CD4-positive, alpha-beta T cell (primary cell): Measurements from ENCODE around the gene CLPTM1. TPM values are rescaled to one million over a fixed set of nuclear protein-coding genes. Genes with fewer than 3 reads are reported as not detected.

Experiments
- ATAC-seq: fragments of 200-7000 bp; cut with Tn5 transposase; one replicate; pipeline ENCODE4 v1.10.0; 2022; ENCODE audit warnings: mild to moderate bottlenecking; ENCODE audit not compliant: poor library complexity
- CTCF ChIA-PET: fragments of 350-600 bp; sonication (Branson Sonifier 250); formaldehyde crosslinking; loops from one replicate; lab custom pipeline; 2021; ENCODE audit warnings: antibody characterized with exemption, inconsistent platforms; lab: Charles Lee
- POLR2A ChIA-PET: fragments of 350-600 bp; sonication (Branson Sonifier 250); formaldehyde crosslinking; loops from one replicate; lab custom pipeline; 2021; ENCODE audit warnings: antibody characterized with exemption, inconsistent platforms; lab: Charles Lee
- DNase-seq, 14 experiments: peaks; one replicate each; pipeline ENCODE4 v3.0.0-alpha.2; 2013 to 2020; ENCODE audit warnings: mixed read lengths in 2 of 14
- H3K27ac ChIP-seq, 2 donors: one replicate each; pipeline versions ENCODE4 v1.5.1 to v1.7.0; 2013; ENCODE audit warnings: low read length in 2 of 2, low read depth in 1 of 2, mild to moderate bottlenecking in 1 of 2
- H3K27me3 ChIP-seq, 2 experiments: 1 replicate in 1 of 2; 2 replicates in 1 of 2; pipeline versions ENCODE4 v1.6.1 to v1.7.0; 2013; ENCODE audit warnings: low read length in 2 of 2, control low read depth in 1 of 2, mild to moderate bottlenecking in 1 of 2, moderate library complexity in 1 of 2; ENCODE audit not compliant: insufficient read depth in 2 of 2, control insufficient read depth in 1 of 2
- H3K36me3 ChIP-seq: one replicate; pipeline ENCODE4 v1.6.1; 2013; ENCODE audit warnings: low read length, control low read depth; ENCODE audit not compliant: insufficient read depth
- H3K4me1 ChIP-seq: one replicate; pipeline ENCODE4 v1.6.1; 2013; ENCODE audit warnings: low read length, control low read depth; ENCODE audit not compliant: insufficient read depth
- H3K4me3 ChIP-seq: one replicate; pipeline ENCODE4 v1.5.1; 2013; ENCODE audit warnings: mild to moderate bottlenecking, low read length, moderate library complexity
- H3K9me3 ChIP-seq, 2 experiments: 1 replicate in 1 of 2; 2 replicates in 1 of 2; pipeline versions ENCODE4 v1.6.1 to v1.7.0; 2013; ENCODE audit warnings: low read length in 2 of 2, mild to moderate bottlenecking in 2 of 2, control low read depth in 1 of 2, moderate library complexity in 1 of 2; ENCODE audit not compliant: control insufficient read depth in 1 of 2, insufficient read depth in 1 of 2
- H3K27ac Mint-ChIP-seq: one replicate; pipeline ENCODE4 v1.8.0; 2020; ENCODE audit warnings: mixed read lengths
- H3K27me3 Mint-ChIP-seq: one replicate; pipeline ENCODE4 v1.8.0; 2021; ENCODE audit warnings: mixed read lengths
- H3K36me3 Mint-ChIP-seq: one replicate; pipeline ENCODE4 v1.8.0; 2021; ENCODE audit warnings: low read depth, mixed read lengths
- H3K4me1 Mint-ChIP-seq: one replicate; pipeline ENCODE4 v1.8.0; 2021; ENCODE audit warnings: low read depth, mixed read lengths
- H3K4me3 Mint-ChIP-seq: one replicate; pipeline ENCODE4 v1.8.0; 2020; ENCODE audit warnings: mild to moderate bottlenecking, mixed read lengths
- H3K9me3 Mint-ChIP-seq: one replicate; pipeline ENCODE4 v1.8.0; 2020; ENCODE audit warnings: mixed read lengths
- intact Hi-C, 2 experiments: fragments of 100-400 bp; cut with DNase I in 1 of 2; cut with micrococcal nuclease in 1 of 2; formaldehyde crosslinking; loops; one replicate each; pipeline versions ENCODE4 v1.15.1 to v1.9.0; 2023 to 2025; cut with DNase I, micrococcal nuclease
- total RNA-seq, 174 experiments: library from RNA in 2 of 174; stranded (reverse) in 2 of 174; gene quantifications; one replicate each; pipeline ENCODE4 v1.2.3 and lab custom pipeline; 2021 to 2026
- TF ChIP-seq, protein P1 (sequence below): fragments of 200-600 bp; IDR thresholded peaks from one replicate; pipeline ENCODE4 v1.8.0; 2022; ENCODE audit warnings: antibody characterized with exemption, mild to moderate bottlenecking

The CLPTM1 gene
- total RNA-seq, 2 experiments from 2014 or later = 71.0 to 72.7 TPM

DNA sequence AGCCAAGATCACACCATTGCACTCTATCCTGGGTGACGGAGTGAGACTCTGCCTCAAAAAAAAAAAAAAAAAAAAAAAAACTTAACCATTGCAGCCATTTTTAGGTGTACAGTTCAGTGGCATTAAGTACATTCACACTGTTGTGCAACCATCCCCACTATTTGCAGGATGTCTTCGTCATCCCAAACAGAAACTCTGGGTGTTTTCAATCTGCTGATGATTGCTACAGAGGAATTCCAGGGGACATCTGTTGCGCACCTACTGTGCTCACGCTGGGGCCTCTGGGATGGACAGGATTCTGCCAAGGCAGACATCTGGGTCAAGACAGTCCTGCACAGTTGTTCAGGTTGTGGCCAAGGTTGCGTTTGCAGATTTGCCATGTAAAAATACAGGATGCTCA is 15.5 kb upstream of the CLPTM1 start:
- no peaks in the 10 kb centered on the region for H3K27me3 ChIP-seq
- Mint-ChIP-seq H3K36me3 (no peaks in the 10 kb centered on the region), H3K4me1 (no peaks in the 10 kb centered on the region), H3K9me3 (no peaks in the 10 kb centered on the region), H3K27ac (no peak overlapping the region), H3K4me3 (no peak overlapping the region), H3K27me3 (no peaks in the 10 kb centered on the region)
- ATAC-seq = no peak
- ChIA-PET POLR2A (no interaction called here), CTCF (interaction anchor here (0.6 kb wide), 1 partner anchor 12 kb away, joined by 5 read pairs; no protein-coding TSS in a partner anchor)
- no peaks in the 10 kb centered on the region for H3K36me3 ChIP-seq
- DNase-seq = no peak
- TF ChIP-seq, protein P1, sequence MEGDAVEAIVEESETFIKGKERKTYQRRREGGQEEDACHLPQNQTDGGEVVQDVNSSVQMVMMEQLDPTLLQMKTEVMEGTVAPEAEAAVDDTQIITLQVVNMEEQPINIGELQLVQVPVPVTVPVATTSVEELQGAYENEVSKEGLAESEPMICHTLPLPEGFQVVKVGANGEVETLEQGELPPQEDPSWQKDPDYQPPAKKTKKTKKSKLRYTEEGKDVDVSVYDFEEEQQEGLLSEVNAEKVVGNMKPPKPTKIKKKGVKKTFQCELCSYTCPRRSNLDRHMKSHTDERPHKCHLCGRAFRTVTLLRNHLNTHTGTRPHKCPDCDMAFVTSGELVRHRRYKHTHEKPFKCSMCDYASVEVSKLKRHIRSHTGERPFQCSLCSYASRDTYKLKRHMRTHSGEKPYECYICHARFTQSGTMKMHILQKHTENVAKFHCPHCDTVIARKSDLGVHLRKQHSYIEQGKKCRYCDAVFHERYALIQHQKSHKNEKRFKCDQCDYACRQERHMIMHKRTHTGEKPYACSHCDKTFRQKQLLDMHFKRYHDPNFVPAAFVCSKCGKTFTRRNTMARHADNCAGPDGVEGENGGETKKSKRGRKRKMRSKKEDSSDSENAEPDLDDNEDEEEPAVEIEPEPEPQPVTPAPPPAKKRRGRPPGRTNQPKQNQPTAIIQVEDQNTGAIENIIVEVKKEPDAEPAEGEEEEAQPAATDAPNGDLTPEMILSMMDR = no peak
- H3K9me3 ChIP-seq = no peaks in the 10 kb centered on the region
- no peak overlapping the region for H3K4me3 ChIP-seq
- intact Hi-C loops = no loop called here
- H3K27ac ChIP-seq = no peak overlapping the region
- no peaks in the 10 kb centered on the region for H3K4me1 ChIP-seq

DNA sequence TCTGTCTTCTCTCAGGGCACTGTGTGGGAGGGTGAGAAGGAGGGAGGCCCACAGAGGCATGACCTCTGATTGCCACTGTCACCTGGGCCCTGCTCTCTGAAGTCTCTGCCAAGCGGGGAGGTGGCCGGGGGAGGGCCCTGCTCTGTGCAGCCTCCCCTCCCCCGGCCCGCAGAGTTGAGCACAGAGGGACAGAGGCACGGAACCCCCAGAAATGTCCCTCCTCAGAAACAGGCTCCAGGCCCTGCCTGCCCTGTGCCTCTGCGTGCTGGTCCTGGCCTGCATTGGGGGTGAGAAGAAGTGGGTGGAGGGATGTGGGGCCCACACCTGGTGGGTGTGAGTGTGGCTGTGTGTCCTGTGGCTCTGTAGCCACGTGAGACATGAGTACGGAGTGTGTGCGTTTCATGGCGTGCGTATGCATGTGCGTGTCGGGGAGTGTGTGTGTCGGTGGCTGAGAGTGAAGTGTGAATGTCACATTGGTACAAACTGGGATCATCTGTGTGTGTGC is 13.1 kb upstream of the CLPTM1 start, which contains the start of gene APOC4:
TSS of gene APOC4 (plus strand) at position 171 of the 505 bp plus-strand sequence. CDS start at position 212, 41 bp downstream.
- Mint-ChIP-seq H3K9me3 (no peaks in the 10 kb centered on the region), H3K27ac (no peak within 1 kb of the TSS), H3K36me3 (no peaks in the 10 kb centered on the region), H3K4me1 (no peaks in the 10 kb centered on the region), H3K4me3 (no peak within 1 kb of the TSS), H3K27me3 (no peaks in the 10 kb centered on the region)
- ATAC-seq = no peak
- Histone ChIP-seq H3K36me3 (no peaks in the 10 kb centered on the region), H3K4me3 (no peak within 1 kb of the TSS), H3K27ac (no peak within 1 kb of the TSS), H3K27me3 (no peaks in the 10 kb centered on the region), H3K4me1 (no peaks in the 10 kb centered on the region), H3K9me3 (no peaks in the 10 kb centered on the region)
- intact Hi-C loops = no loop called here
- TF ChIP-seq, protein P1 = no peak
- CTCF ChIA-PET = no interaction called here
- POLR2A ChIA-PET = no interaction called here
- DNase-seq = no peak

DNA sequence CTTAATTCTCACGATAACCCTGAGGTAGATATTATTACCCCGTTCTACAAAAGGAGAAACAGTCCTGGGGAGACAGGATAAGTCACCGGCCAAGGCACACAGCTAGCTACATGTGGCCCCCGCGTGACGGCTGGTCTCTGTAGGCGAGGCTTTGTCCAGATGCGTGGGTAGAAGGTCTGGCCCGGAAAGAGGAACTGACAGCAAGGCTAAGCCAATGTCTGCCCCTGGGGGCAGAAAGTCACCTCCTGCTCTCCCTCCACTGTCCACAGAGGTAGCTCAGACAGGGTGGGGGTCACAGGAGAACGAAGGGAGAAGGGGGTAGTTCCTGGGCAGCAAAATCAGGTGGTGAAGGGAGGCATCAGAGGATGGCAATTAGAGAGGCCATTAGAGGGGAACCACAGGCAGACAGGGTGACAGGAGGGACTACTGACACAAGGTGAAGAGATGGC is 11.4 kb upstream of the CLPTM1 start:
- TF ChIP-seq, protein P1 = no peak
- Histone ChIP-seq H3K9me3 (no peaks in the 10 kb centered on the region), H3K27me3 (no peaks in the 10 kb centered on the region), H3K4me1 (no peaks in the 10 kb centered on the region), H3K36me3 (no peaks in the 10 kb centered on the region), H3K27ac (no peak overlapping the region), H3K4me3 (no peak overlapping the region)
- H3K9me3 Mint-ChIP-seq = no peaks in the 10 kb centered on the region
- no peaks in the 10 kb centered on the region for H3K36me3 Mint-ChIP-seq
- POLR2A ChIA-PET = no interaction called here
- intact Hi-C loops = no loop called here
- no peak overlapping the region for H3K27ac Mint-ChIP-seq
- ATAC-seq (no peak), DNase-seq (peak in 3 of 14 experiments; percentile 6 to 70 (median 43))
- H3K27me3 Mint-ChIP-seq = no peaks in the 10 kb centered on the region
- H3K4me1 Mint-ChIP-seq = no peaks in the 10 kb centered on the region
- H3K4me3 Mint-ChIP-seq = no peak overlapping the region
- CTCF ChIA-PET = no interaction called here
